Fibroblast of skin of scalp (primary cell): Measurements from ENCODE around the gene PIKFYVE.
A peak's percentile ranks its signal among the peaks of the same experiment; 100 is the strongest.
"Not testable (repeated sequence)": the region's sequence is repeated elsewhere in the genome, so short reads cannot be mapped to it uniquely, and the experiment has no call there.

ENCODE experiments used
- DNase-seq: peaks from one replicate; pipeline ENCODE4 v3.0.0-alpha.2; 2013

Gene PIKFYVE

DNA sequence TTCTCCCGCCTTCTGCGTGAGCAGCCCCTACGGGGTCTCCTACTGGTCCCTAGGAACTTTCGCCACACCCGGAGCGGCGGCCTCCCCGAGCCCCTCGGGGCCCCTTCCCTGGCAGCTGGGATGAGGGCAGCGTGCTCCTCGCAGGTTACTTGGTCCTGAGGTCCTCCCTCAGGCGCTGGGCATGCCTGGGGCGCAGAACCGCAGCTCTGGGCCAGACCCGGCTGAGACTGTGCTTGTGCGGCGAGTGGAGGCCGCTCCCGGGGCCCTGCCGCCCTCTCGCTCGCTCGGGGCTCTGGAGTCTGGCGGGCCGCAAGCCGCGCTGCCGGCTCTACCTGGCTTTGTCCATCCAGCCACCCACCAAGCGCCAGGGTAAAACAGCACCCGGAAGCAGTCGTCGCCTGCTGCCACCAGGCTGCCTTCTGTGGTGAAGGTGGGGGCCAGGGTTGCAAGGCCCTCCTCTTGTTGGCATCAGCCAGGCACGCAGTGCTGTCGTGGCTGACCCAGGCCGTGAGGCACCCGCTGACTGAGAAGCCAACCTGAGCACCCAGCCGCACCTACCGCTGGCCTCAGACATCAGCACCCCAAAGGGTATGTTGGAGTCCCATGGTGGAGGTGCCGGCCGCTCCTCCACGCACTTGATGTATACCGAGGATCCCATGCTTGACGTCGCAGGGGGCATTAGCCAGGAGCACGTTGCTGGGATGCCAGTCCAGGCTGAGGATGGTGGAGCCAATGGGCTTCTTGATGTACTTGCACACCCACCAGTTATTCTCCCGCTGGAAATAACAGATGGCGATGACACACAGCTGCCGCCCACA is 94.4 kb downstream of the PIKFYVE start:
- DNase-seq: no peak

DNA sequence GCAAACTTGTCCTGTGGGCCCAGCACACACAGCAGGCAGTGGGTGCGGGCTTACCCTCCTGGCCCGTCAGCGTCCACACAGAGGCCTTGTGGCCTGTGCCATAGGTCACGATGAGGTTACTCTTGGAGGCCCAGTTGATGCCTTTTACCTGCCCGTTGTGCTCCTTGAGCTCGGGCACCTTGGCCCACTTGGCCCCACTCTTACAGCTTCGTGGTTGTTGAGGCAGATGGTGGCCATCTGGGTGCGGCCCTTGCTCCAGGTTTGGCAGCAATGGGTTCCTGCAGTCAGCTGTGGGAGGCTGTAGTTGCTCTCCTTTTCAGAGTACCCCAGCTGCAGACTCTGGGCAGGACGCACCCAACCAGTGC is 95.0 kb downstream of the PIKFYVE start:
- DNase-seq: no peak

DNA sequence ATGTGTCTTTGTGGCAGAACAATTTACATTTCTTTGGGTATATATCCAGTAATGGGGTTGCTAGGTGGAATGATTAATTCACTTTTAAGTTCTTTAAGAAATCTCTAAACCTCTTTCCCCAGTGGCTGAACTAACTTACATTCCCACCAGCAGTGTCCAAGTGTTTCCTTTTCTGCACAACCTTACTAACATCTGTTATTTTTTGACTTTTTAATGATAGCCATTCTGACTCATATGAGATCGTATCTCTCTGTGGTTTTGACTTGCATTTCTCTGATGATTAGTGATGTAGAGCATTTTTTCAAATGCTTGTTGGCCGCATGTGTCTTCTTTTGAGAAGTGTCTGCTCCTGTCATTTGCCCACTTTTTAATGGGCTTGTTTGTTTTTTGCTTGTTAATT is 97.4 kb downstream of the PIKFYVE start:
- DNase-seq: peak; percentile 74

DNA sequence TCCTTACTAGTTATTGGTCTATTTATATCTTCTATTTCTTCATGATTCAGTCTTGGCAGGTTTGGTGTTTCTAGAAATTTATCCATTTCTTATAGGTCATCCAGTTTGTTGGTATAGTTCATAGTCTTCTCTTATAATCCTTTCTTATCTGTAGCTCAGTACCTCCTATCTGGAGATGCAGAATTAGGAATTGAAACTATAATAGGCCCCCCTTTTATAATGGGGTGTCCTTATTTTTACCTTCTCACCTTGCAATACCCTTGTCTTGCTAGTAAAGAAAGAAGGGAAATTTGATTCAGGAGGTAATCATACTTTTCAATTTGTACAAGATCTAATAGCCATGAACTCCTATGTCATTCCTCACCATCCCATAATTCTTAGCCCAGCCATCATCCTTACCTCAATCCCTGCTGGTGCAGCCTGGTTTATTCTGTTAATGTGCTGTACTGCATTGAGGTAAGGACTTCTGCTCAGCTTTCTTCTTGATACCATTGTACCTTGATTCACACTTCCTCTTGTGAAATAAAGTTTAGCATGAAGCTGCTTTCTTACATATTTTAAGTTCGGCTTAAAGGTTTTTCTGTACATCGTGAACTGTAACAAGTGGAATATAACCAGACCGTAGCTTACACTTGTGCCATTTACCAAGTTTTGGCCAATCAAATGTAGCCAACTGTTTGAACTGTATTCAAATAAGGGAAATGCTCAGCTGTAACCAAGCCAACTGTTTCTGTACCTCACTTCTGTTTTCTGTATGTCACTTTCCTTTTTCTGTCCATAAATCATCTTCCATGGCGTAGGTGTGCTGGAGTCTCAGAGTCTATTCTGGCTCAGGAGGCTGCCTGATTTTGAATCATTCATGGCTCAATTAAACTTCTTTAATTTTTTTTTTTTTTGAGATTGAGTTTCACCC is 100.4 kb downstream of the PIKFYVE start:
- no peak for DNase-seq

DNA sequence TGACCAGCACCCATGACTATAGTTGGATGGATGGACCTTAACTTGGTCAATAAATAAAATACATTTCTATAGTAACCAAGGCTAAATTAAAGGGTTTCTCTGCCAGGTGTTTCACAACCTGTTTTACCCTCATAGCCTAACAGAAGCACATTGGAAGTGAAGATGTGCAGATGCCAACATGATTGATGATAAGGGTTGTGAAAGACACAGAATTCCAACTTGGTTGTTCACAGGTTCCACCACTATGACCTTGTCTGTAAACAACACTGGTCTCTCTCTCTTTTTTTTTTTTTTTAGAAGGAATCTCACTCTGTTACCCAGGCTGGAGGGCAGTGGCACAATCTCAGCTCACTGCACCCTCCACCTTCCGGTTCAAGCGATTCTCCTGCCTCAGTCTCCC is 103.0 kb downstream of the PIKFYVE start:
- no peak for DNase-seq

DNA sequence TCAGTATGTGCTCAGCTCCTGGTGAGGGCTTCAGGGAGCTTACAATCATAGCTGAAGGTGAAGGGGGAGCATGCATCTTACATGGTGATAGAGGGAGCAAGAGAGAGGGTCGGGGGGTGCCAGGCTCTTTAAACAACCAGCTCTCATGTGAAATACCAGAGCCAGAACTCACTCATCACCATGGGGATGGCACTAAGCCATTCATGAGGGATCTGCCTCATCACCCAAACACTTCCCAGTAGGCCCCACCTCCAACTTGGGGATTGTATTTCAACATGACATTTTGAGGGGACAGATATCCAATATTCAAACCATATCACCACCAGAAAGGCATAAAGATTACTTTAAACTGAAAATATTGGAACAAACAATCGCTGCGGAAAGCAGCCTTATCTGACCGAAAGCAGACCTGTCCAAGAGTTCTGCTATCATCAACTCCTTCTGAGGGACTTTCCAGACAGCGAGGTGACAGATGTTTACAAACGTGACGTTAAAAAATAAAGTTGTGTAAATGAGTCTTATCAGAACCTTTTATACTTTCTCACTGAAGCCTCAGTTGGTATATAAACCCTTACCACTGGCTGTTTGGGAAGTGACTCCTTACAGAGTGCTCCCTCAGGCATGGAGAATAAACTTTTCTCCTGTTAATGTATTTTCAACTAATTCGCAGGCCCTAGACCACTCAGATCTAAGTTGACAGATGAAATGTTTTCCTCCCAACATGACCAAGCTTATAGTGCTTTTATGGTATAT is 105.0 kb downstream of the PIKFYVE start:
- DNase-seq: peak; percentile 42

DNA sequence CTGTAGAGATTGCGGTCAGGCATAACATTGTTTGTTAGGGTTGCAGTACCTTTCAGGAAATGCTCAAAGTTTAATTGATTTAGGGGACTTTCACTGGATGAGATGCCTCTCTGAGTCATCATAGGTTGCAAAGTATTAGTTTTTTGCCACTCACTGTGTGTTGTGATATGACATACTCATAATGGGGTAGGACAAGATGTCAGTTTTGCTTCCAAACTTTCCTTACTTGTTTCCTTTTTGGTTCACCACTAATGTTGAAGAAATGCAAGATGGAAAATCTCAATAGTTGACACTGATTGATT is 105.5 kb downstream of the PIKFYVE start:
- no peak for DNase-seq

DNA sequence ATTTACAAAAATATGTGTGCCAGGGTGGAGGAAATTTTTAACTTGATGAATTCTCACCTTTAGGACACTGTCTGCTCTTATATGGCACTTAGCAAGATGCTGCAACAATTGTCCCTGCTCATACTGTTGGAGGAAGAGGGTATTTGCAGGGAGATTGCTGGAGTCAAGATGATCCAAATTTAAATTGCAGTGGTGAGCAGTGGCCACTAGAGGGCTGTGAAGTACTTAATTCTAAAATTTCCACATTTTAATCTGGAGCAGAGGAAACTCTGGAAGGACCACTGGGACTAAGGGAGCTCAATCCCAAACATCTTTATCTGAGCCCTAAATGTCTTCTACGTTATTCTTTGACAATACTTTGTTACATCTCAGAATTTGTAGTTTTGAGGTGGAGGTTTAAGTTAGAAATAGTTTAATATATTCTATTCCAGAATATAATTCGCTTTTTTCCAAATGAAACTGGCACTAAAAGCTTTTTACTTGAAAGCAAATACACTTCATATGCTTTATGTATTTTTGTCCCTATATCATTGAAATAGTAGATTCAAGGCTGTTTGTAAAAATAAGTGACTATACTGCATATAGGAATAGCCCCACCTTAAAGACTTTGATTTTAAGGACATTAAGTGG is 107.5 kb downstream of the PIKFYVE start:
- peak; percentile 57 for DNase-seq

DNA sequence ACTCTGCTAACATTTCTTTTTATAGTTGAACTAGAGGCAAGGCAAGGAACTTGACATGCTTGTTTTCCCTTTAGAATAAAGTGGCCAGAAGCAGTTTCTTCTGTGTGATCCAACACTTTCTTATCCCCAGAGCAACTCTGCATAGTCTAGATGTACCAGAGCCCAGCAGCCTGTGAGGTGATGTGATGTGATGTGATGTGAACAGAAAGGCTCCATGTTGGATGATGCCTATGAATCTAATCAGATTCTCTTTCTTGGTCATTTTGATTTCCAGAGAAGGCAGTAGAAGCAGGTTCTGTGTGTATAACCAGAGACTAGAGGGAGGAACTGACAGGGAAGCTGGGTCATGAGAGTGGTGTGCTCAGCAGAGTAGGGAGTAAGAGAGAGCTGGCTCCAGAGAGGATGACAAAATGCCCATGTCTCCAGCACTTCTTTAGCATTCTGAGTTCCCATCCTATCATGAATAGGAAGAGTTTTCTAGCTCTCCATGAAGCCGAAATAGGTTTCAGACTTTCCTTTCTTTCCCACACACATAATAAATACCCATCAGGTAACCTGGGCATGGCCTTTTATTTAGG is 109.5 kb downstream of the PIKFYVE start:
- no peak for DNase-seq

DNA sequence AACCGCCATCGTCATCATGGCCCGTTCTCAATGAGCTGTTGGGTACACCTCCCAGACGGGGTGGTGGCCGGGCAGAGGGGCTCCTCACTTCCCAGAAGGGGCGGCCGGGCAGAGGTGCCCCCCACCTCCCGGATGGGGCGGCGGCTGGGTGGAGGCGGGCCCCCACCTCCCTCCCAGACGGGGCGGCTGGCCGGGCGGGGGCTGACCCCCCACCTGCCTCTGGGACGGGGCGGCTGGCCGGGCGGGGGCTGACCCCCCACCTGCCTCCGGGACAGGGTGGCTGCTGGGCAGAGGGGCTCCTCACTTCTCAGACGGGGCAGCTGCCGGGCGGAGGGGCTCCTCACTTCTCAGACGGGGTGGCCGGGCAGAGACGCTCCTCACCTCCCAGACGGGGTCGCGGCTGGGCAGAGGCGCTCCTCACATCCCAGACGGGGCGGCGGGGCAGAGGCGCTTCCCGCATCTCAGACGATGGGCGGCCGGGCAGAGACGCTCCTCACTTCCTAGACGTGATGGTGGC is 111.3 kb downstream of the PIKFYVE start:
- not testable (repeated sequence) for DNase-seq

DNA sequence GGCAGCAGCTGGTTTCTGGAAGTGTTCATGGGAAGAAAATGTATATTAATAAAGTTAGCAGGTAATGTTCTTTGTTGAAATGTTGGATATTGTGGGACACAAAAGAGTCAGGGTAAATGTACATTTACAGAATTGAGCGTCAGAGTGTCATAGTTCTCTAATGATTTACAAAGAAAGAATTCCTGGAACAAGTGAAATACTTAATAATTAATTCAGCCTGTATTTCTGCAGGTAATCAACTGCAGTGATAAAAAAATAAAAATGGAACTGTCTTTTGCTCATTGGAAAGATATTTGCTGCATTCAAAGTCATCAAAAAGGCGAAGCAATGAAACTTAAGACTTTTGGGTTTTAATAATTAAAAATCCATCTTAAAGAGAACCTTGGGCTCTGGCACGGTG is 113.1 kb downstream of the PIKFYVE start:
- no peak for DNase-seq

DNA sequence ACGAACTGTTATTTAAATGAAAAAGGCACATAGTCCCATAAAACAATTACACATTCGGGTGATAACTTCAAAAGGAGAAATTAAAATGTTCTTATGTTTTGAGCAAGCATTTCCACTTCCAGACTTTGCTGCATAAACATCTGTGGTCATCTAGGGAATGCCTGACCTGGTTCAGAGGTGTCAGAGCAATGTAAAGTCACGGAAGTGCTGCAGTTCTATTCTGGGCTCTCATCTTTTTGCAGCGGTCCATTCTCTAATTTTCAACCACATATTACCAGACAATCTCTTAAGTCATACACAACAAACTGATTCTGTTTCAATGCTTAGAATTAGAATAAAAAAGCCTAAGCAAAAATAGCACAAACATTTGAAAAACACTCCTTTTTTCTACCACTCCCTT is 118.6 kb downstream of the PIKFYVE start:
- DNase-seq: no peak

DNA sequence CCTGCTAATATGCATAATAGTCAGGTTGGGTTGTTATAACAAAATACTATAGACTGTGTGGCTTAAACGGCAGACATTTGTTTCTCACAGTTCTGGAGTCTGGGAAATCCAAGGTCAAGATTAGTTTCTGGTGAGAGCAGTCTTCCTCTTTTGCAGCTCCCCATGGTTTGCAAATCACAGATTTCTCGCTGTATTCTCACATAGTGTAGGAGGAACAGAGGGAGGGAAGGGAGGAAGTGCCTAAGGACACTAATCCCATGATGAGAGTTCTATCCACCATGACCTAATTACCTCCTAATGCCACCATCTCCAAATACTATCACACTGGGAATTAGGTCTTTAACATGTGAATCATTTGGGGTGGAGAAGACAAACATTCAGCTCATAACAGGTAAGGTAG is 120.5 kb downstream of the PIKFYVE start:
- no peak for DNase-seq

DNA sequence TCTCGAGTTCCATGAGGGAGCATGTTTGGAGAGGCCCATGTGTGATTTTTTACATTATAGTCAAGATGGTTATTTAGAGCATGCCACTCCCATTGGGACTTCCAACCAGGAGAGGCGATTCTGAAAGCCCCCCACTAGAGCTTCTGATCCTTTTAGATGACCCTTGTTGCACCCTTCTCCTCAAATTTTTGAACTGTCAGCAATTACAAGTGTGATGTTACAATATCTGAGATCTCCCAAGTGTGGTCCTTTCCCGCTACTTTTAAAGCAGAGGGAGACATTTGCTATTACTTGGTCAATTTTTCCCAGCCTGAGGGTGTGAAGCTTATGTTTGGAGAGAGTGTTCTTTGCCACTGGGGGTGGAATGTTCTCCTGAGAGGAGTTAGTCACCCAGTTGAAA is 123.9 kb downstream of the PIKFYVE start:
- DNase-seq: no peak

DNA sequence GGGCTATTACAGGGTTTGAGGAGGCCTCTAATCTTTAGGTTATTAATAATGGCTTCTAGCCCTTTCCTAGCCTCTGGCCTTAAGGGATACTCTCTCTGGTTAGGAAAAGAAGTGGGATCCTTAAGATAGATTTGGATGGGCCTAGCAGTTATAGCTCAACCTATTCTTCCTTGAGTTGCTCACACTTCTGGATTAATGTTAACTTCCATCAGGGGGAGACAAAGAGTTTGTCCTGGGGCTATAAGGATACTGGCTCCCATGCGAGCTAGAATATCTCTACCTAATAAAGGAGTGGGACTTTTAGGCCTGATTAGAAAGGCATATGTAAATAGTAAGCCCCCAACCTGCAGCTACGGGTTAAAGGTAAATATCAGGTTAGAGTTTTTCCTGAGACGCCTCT is 126.2 kb downstream of the PIKFYVE start:
- no peak for DNase-seq

DNA sequence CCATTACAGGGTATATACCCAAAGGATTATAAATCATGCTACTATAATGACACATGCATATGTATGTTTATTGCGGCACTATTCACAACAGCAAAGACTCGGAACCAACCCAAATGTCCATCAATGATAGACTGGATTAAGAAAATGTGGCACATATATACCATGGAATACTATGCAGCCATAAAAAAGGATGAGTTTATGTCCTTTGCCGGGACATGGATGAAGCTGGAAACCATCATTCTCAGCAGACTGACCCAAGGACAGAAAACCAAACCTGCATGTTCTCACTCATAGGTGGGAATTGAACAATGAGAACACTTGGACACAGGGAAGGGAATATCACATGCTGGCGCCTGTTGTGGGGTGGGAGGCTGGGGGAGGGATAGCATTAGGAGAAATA is 130.7 kb downstream of the PIKFYVE start:
- not testable (repeated sequence) for DNase-seq

DNA sequence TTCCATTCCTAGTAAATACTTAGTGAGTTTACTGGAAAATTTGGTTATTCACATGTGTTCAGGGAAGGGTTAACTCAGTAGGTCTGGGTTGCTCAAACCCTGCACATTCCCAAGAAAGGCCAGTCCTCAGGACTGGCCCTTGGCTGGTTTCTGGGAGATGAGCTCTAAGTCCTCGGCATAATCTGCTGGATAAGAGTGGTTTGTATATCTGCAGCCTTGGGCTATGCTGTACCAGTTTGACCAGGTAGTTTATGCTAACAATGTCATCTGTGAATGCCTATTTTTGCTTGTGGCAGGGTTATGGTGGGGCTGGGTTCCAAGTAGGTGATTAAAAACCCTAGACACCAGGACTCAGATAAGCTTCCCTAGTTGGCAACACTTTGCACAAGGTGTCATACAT is 133.1 kb downstream of the PIKFYVE start:
- DNase-seq: no peak

DNA sequence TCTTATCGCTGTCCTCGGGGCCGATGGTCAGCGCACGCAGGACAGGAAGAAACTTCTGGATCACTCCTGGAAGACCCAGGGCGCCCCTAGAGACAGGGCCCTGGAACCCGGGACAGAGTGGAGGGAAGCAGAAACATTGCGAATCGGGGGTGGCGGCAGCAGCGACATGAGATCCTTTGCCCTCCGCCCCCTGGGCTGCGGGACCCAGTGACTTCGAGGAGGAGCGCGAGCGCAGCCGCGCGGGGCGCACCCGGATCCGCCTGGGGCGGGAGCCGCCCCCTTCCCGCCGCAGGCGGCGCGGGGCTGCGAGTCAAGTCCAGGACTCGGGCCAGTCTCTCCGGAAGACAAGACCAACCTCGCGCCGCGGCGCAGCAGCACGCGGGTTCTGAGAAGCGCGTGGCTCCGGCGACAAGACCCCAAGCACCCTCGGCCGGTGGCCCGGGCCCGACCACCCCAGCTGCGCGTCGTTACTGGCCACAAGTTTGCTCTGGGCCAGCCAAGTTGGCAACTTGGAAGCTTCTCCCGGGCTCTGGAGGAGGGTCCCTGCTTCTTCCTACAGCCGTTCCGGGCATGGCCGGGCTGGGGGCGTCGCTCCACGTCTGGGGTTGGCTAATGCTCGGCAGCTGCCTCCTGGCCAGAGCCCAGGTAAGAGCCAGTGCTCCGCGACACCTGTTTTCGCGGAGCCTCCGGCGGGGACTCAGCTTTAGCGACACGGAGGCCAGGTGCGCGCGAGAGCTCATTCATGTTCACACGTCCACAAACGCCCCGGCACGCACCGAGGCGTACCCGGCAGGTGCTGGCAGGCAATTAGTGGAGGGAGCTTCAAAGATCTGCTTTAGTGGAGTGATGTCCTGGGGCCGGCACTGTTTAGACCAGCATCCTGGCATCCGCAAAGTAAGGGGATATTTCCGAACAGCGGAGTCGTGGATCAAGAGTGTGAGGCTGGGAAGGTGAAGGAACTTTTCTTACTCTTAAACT is 140.7 kb downstream of the PIKFYVE start, which contains the start of gene PTH2R:
Gene PTH2R (plus strand): TSS at position 319 of the 978 bp plus-strand sequence. CDS start 252 bp downstream, at position 571.
- peak; percentile 13 for DNase-seq

DNA sequence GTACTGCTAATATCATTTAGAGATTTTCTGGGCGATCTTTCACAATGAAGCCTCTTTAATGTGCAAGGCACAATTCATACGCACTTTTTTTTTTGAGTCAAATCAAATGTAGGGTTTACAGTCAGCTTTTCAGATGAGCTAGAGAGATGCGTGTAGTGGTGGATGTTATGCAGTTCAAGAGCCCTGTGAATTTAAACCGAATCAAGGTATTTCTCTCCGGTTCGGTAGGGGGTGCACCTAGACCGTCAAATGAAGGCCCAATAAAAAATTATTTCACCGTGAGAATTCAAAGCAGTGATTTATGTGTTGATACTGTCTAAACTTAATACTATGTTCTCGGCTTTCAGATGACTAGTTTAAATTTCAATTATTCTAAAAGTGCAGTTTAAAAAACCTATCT is 141.6 kb downstream of the PIKFYVE start:
- DNase-seq: peak; percentile 6
